K562 (cell line): ENCODE results near the gene MDC1. TPM values are rescaled to one million over a fixed set of nuclear protein-coding genes. Genes with fewer than 3 reads are reported as not detected.
A peak's percentile ranks its signal among the peaks of the same experiment; 100 is the strongest.

ENCODE experiments used
- CBX2 ChIP-seq: fragments of 200-600 bp; sonication (generic); IDR thresholded peaks from one replicate; pipeline ENCODE4 v1.6.1; 2012; ENCODE audit warnings: mild to moderate bottlenecking, low read length, inconsistent platforms; ENCODE audit not compliant: insufficient read depth, poor library complexity, severe bottlenecking
- CREB1 ChIP-seq, 2 experiments: sonication (generic) in 1 of 2; formaldehyde crosslinking in 1 of 2; IDR thresholded peaks; 2 replicates each; pipeline versions ENCODE4 v1.6.1 to v1.8.0; 2012 to 2022; ENCODE audit warnings: inconsistent platforms in 1 of 2, mild to moderate bottlenecking in 1 of 2, missing genetic modification reagents in 1 of 2, moderate library complexity in 1 of 2
- ETV6 ChIP-seq, 3 experiments: fragments of 150-350 bp in 1 of 3; sonication (generic) in 1 of 3; formaldehyde crosslinking in 1 of 3; IDR thresholded peaks; 2 replicates each; pipeline versions ENCODE4 v1.6.1 to v1.8.0; 2014 to 2022; ENCODE audit warnings: borderline replicate concordance in 2 of 3, low read depth in 2 of 3, antibody characterized with exemption in 1 of 3, low read length in 1 of 3, mild to moderate bottlenecking in 1 of 3, missing genetic modification reagents in 1 of 3
- GTF2A2 ChIP-seq: IDR thresholded peaks from 2 replicates; pipeline ENCODE4 v1.6.1; 2016; ENCODE audit warnings: mild to moderate bottlenecking, missing genetic modification characterization, missing compliant biosample characterization
- HDAC8 ChIP-seq: fragments of 450-650 bp; IDR thresholded peaks from 2 replicates; pipeline ENCODE4 v1.6.1; 2016; ENCODE audit warnings: mild to moderate bottlenecking, missing genetic modification characterization, moderate library complexity, missing compliant biosample characterization
- KAT7 ChIP-seq: sonication (generic); formaldehyde crosslinking; IDR thresholded peaks from 2 replicates; pipeline ENCODE4 v1.8.0; 2022; ENCODE audit warnings: missing genetic modification reagents, mild to moderate bottlenecking, borderline replicate concordance
- LCOR ChIP-seq: sonication (generic); formaldehyde crosslinking; IDR thresholded peaks from 2 replicates; pipeline ENCODE4 v1.8.0; 2022; ENCODE audit warnings: mild to moderate bottlenecking, missing genetic modification reagents
- MYC ChIP-seq, 2 experiments: fragments of 250-450 bp in 1 of 2; sonication (Bioruptor Pico) in 1 of 2; IDR thresholded peaks; 2 replicates each; pipeline versions ENCODE4 v1.5.1 to v1.6.1; 2012 to 2021; ENCODE audit warnings: low read depth in 2 of 2, borderline replicate concordance in 1 of 2, improper control_type of control experiment in 1 of 2, low read length in 1 of 2, mild to moderate bottlenecking in 1 of 2, moderate library complexity in 1 of 2
- NCOA1 ChIP-seq: fragments of 450-650 bp; IDR thresholded peaks from 2 replicates; pipeline ENCODE4 v1.6.1; 2016; ENCODE audit warnings: low read depth
- RAD21 ChIP-seq, 2 experiments: fragments of 250-450 bp in 1 of 2; fragments of 450-650 bp in 1 of 2; sonication (Bioruptor Pico) in 1 of 2; formaldehyde crosslinking in 1 of 2; IDR thresholded peaks in 1 of 2; conservative IDR thresholded peaks in 1 of 2; 2 replicates each; pipeline versions ENCODE4 v1.4.0 to v1.8.0; 2020 to 2022; ENCODE audit warnings: mild to moderate bottlenecking in 2 of 2, moderate library complexity in 1 of 2
- SIN3A ChIP-seq, 2 experiments: fragments of 150-350 bp in 1 of 2; IDR thresholded peaks; 2 replicates each; pipeline ENCODE4 v1.6.1; 2011 to 2016; ENCODE audit warnings: borderline replicate concordance in 2 of 2, low read depth in 2 of 2, low read length in 2 of 2, mild to moderate bottlenecking in 2 of 2, moderate library complexity in 2 of 2; ENCODE audit not compliant: control insufficient read depth in 1 of 2
- SMAD4 ChIP-seq: fragments of 250-450 bp; sonication (Bioruptor Pico); conservative IDR thresholded peaks from 2 replicates; pipeline ENCODE4 v1.8.0; 2021; ENCODE audit warnings: inconsistent platforms, mild to moderate bottlenecking, moderate library complexity
- SREBF2 ChIP-seq: sonication (generic); formaldehyde crosslinking; IDR thresholded peaks from 2 replicates; pipeline ENCODE4 v1.4.0; 2020; ENCODE audit warnings: mild to moderate bottlenecking, missing genetic modification reagents
- TBP ChIP-seq: optimal IDR thresholded peaks from 2 replicates; pipeline ENCODE3; 2011; ENCODE audit warnings: low read depth, low read length, improper control_type of control experiment
- TEAD1 ChIP-seq, 2 experiments: fragments of 450-650 bp in 1 of 2; sonication (generic) in 1 of 2; formaldehyde crosslinking; IDR thresholded peaks; 2 replicates each; pipeline versions ENCODE4 v1.4.0 to v1.8.0; 2020 to 2022; ENCODE audit warnings: mild to moderate bottlenecking in 2 of 2, missing genetic modification reagents in 1 of 2
- TEAD2 ChIP-seq: fragments of 450-650 bp; IDR thresholded peaks from 2 replicates; pipeline ENCODE4 v1.6.1; 2016; ENCODE audit warnings: missing genetic modification characterization, control low read depth, missing compliant biosample characterization
- ZBTB17 ChIP-seq: fragments of 450-650 bp; formaldehyde crosslinking; IDR thresholded peaks from 2 replicates; pipeline ENCODE4 v1.4.0; 2020; ENCODE audit warnings: mild to moderate bottlenecking
- ZNF124 ChIP-seq: sonication (generic); formaldehyde crosslinking; IDR thresholded peaks from 2 replicates; pipeline ENCODE4 v1.8.1; 2022; ENCODE audit warnings: missing genetic modification reagents
- ZNF165 ChIP-seq: fragments of 250-450 bp; sonication (Bioruptor Pico); IDR thresholded peaks from 2 replicates; pipeline ENCODE4 v1.4.0; 2020; ENCODE audit warnings: borderline replicate concordance
- ZNF583 ChIP-seq: fragments of 250-450 bp; sonication (Bioruptor Pico); IDR thresholded peaks from 2 replicates; pipeline ENCODE4 v1.4.0; 2020
- ZNF830 ChIP-seq: fragments of 250-450 bp; sonication (Bioruptor Pico); IDR thresholded peaks from 2 replicates; pipeline ENCODE4 v1.5.0; 2021; ENCODE audit warnings: mild to moderate bottlenecking
- ZSCAN32 ChIP-seq: fragments of 450-650 bp; formaldehyde crosslinking; IDR thresholded peaks from 2 replicates; pipeline ENCODE4 v1.4.0; 2020; ENCODE audit warnings: mild to moderate bottlenecking, moderate library complexity
- polyA plus RNA-seq, 8 experiments: library from polyadenylated mRNA; depleted of rRNA in 4 of 8; stranded (reverse) in 5 of 8; unstranded in 3 of 8; fragments of >200 nt; fragmentation: Nextera tagmentation in 2 of 8; fragmentation: Illumina TruSeq in 1 of 8; extraction: Ambion mirVana in 2 of 8; extraction: Trizol in 1 of 8; gene quantifications; 2 replicates each; pipeline versions ENCODE4 v1.2.1 to v1.2.3, GENCODE V29; 2011 to 2014; ENCODE audit warnings: inconsistent platforms in 1 of 8, missing spikeins in 1 of 8
- total RNA-seq, 7 experiments: library from RNA; depleted of rRNA in 6 of 7; stranded (reverse); fragments of >200 nt in 6 of 7; fragmentation: Illumina TruSeq in 2 of 7; extraction: Trizol in 2 of 7; gene quantifications; 2 replicates each; pipeline versions ENCODE4 v1.2.1 to v1.2.3, GENCODE V29; 2011 to 2021; ENCODE audit warnings: low replicate concordance in 1 of 7
- TF ChIP-seq, protein P1 (sequence below): fragments of 200-800 bp; sonication (Bioruptor generic); IDR thresholded peaks from 2 replicates; pipeline ENCODE4 v1.6.1; 2017; ENCODE audit warnings: missing genetic modification characterization, missing compliant biosample characterization
- TF ChIP-seq, protein P2 (sequence below): fragments of 450-650 bp; formaldehyde crosslinking; IDR thresholded peaks from 2 replicates; pipeline ENCODE4 v1.4.0; 2020; ENCODE audit warnings: mild to moderate bottlenecking, moderate library complexity

MDC1 gene
- total and polyA plus RNA-seq, 9 of the 15 experiments (the other 6 are each of a cell fraction or from before 2014, with no cell fraction given): 8.2 to 114 (median 20.0) TPM

DNA sequence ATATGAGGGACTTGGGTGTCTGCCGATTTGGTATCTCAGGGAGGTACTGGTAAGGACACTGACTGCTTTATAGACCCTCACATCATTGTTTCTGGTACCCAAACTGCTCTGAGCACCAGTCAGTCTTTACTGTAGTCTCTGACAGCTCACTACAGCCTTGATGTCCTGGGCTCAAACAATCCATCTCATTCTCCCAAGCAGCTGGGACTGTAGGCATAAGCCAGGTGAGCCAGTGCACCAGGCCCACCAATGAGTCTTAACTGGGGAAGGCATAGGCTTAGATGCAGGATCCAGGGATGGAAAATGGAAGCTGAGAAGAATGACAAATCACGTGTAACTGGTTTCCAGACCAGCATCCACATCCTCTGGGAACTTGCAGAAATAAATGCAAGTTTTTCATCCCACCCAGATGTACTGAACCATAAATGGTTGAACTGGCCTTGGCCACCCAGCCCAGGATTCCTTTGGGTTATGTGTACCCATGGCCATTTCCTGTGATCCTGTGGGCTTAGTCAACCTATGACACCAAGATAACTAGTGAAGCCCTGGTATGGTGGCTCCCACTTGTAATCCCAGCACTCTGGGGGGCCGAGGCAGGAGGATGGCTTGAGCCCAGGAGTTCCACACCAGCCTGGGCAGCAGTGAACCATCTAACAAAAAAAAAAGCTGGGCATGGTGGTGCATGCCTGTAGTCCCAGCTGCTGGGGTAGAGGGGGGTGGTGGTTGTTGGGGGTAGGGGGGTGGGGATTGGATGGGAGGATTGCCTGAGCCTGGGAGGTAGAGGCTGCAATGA is 8.8 kb upstream of the MDC1 start (continued):
- TF ChIP-seq KAT7: no peak
- TF ChIP-seq LCOR (CRISPR knock-in tag): no peak
- no peak for TF ChIP-seq ZNF165 (CRISPR knock-in tag)
- no peak for TF ChIP-seq ZNF124 (CRISPR knock-in tag)
- TF ChIP-seq TEAD2 (tag): no peak
- no peak for TF ChIP-seq NCOA1
- TF ChIP-seq ZSCAN32 (CRISPR knock-in tag): 0 out of 2 replicates have a peak, but pooled peaks have one; percentile 24
- no peak for TF ChIP-seq SIN3A (IDR thresholded peaks at IDR 0.05; ENCODE audit: borderline replicate concordance in 2 of 2, control insufficient read depth in 1 of 2, low read depth in 2 of 2, low read length in 2 of 2)
- no peak for TF ChIP-seq CBX2
- peak; percentile 76; the same call in 1 of the 2 replicates for TF ChIP-seq ZNF830 (CRISPR knock-in tag)
- 0 out of 4 replicates have a peak, but pooled peaks of 1 of the 2 experiments have one; percentile 43 for TF ChIP-seq TEAD1 (CRISPR knock-in tag; IDR thresholded peaks at IDR 0.05)
- no peak for TF ChIP-seq MYC (IDR thresholded peaks at IDR 0.05; ENCODE audit: low read depth, low read length)
- TF ChIP-seq MYC (CRISPR knock-in tag; IDR thresholded peaks at IDR 0.05; ENCODE audit: borderline replicate concordance, low read depth): no peak
- 0 out of 2 replicates have a peak, but pooled peaks have one; percentile 6 for TF ChIP-seq CREB1 (IDR thresholded peaks at IDR 0.05)
- no peak for TF ChIP-seq CREB1 (CRISPR knock-in tag; IDR thresholded peaks at IDR 0.05)
- TF ChIP-seq, protein P1, sequence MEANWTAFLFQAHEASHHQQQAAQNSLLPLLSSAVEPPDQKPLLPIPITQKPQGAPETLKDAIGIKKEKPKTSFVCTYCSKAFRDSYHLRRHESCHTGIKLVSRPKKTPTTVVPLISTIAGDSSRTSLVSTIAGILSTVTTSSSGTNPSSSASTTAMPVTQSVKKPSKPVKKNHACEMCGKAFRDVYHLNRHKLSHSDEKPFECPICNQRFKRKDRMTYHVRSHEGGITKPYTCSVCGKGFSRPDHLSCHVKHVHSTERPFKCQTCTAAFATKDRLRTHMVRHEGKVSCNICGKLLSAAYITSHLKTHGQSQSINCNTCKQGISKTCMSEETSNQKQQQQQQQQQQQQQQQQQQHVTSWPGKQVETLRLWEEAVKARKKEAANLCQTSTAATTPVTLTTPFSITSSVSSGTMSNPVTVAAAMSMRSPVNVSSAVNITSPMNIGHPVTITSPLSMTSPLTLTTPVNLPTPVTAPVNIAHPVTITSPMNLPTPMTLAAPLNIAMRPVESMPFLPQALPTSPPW (CRISPR knock-in tag): peak; percentile 31; the same call in 1 of the 2 replicates
- TF ChIP-seq SMAD4 (CRISPR knock-in tag): no peak
- TF ChIP-seq RAD21 (CRISPR knock-in tag; conservative IDR thresholded peaks at IDR 0.05 in 1 of 2, IDR thresholded peaks at IDR 0.05 in 1 of 2): 0 out of 4 replicates have a peak, but pooled peaks of 1 of the 2 experiments have one; percentile 9
- TF ChIP-seq GTF2A2 (tag): no peak
- no peak for TF ChIP-seq HDAC8 (tag)
- TF ChIP-seq ETV6 (IDR thresholded peaks at IDR 0.05; ENCODE audit: borderline replicate concordance in 1 of 2, low read depth in 2 of 2, low read length in 1 of 2): no peak; a peak in 1 of 4 replicates
- TF ChIP-seq ETV6 (CRISPR knock-in tag; IDR thresholded peaks at IDR 0.05; ENCODE audit: borderline replicate concordance): no peak
- TF ChIP-seq, protein P2, sequence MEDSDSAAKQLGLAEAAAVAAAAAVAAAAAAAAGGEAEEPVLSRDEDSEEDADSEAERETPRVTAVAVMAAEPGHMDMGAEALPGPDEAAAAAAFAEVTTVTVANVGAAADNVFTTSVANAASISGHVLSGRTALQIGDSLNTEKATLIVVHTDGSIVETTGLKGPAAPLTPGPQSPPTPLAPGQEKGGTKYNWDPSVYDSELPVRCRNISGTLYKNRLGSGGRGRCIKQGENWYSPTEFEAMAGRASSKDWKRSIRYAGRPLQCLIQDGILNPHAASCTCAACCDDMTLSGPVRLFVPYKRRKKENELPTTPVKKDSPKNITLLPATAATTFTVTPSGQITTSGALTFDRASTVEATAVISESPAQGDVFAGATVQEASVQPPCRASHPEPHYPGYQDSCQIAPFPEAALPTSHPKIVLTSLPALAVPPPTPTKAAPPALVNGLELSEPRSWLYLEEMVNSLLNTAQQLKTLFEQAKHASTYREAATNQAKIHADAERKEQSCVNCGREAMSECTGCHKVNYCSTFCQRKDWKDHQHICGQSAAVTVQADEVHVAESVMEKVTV (CRISPR knock-in tag): peak; percentile 19; the same call in 1 of the 2 replicates
- TF ChIP-seq TBP: no peak
- no peak for TF ChIP-seq ZNF583 (CRISPR knock-in tag)
- 0 out of 2 replicates have a peak, but pooled peaks have one; percentile 50 for TF ChIP-seq ZBTB17
- no peak for TF ChIP-seq SREBF2 (CRISPR knock-in tag)
